GM12875 (cell line): Measurements from ENCODE around the gene POLR2E.
A peak's percentile ranks its signal among the peaks of the same experiment; 100 is the strongest.

Experiments used
- H3K4me3 ChIP-seq: one replicate; pipeline ENCODE4 v1.5.1; 2011; ENCODE audit warnings: low read depth, low read length, control low read depth
- CTCF ChIP-seq: IDR thresholded peaks from 2 replicates; pipeline ENCODE4 v1.5.1; 2011; ENCODE audit warnings: low read depth, mild to moderate bottlenecking, control low read depth, inconsistent platforms, low read length, moderate library complexity, borderline replicate concordance; ENCODE audit not compliant: insufficient read depth

Gene POLR2E

GRCh38 chr19:1098177-1099051 lies 3.2 kb upstream of the POLR2E start:
- H3K4me3 ChIP-seq, result no peak overlapping the region
- TF ChIP-seq CTCF, result no peak

- no peak overlapping the region for H3K4me3 ChIP-seq
- TF ChIP-seq CTCF, result no peak
These were observed 2.6 kb upstream of the POLR2E start for GRCh38 chr19:1097810-1098176.

GRCh38 chr19:1094655-1094977 lies 559 bp downstream of the POLR2E start:
- TF ChIP-seq CTCF, result no peak

GRCh38 chr19:1093811-1094553 lies 1.2 kb downstream of the POLR2E start:
- TF ChIP-seq CTCF, result no peak
- peak overlapping the region; percentile 78 for H3K4me3 ChIP-seq

More at GRCh38 chr19:1094655-1094977, 559 bp downstream of the POLR2E start:
- peak overlapping the region; percentile 78 for H3K4me3 ChIP-seq

- peak overlapping the region; percentile 5 for H3K4me3 ChIP-seq
- TF ChIP-seq CTCF, result no peak
These were observed 1.8 kb downstream of the POLR2E start for GRCh38 chr19:1093330-1093729.

- no peak overlapping the region for H3K4me3 ChIP-seq
- no peak for TF ChIP-seq CTCF
These were observed 3.5 kb downstream of the POLR2E start for GRCh38 chr19:1091544-1092175.
